Measurements from ENCODE around the gene GSTA1. TPM values are rescaled to one million over a fixed set of nuclear protein-coding genes. Genes with fewer than 3 reads are reported as not detected.
"Not testable (repeated sequence)": the region's sequence is repeated elsewhere in the genome, so short reads cannot be mapped to it uniquely, and the experiment has no call there.

Gene GSTA1
- total RNA-seq, 4 donors from 2014 or later: 0.44 to 16.1 (median 8.6) TPM; not detected in 1

DNA sequence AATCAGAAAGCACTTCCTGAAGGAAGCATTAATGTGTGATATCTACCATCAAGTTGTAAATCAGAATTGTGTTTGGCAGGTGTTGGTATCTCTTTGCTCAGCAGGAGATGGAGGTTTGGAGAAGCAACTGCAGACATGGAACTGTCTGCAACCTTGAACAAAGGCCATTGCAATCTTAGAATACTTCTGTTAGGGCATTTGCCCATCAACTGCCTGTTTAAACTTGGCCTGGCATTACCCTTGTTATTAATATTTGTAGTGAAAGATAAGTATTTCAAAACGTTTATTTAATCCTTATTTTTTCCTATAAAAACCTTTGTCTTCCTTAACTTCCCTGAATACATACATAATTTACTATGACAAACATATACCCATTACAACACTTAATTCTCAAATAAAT lies 22.9 kb upstream of the GSTA1 start:
- Histone ChIP-seq H3K4me3 (no peak overlapping the region), H3K9me3 (peaks cover 0 to 5% (median 0%) of the 10 kb centered on the region in 3 donors), H3K27ac (no peak overlapping the region), H3K4me1 (no peaks in the 10 kb centered on the region), H3K36me3 (no peaks in the 10 kb centered on the region), H3K27me3 (no peaks in the 10 kb centered on the region)
- intact Hi-C loops (cut with DNase I): no loop called here
- 12 to 20% methylated on average over 1 of the region's 1 CpG for WGBS, 2 donors
- TF ChIP-seq POLR2A (IDR thresholded peaks at IDR 0.05) (no peak), CTCF (IDR thresholded peaks at IDR 0.05) (no peak)
- no peak for DNase-seq

DNA sequence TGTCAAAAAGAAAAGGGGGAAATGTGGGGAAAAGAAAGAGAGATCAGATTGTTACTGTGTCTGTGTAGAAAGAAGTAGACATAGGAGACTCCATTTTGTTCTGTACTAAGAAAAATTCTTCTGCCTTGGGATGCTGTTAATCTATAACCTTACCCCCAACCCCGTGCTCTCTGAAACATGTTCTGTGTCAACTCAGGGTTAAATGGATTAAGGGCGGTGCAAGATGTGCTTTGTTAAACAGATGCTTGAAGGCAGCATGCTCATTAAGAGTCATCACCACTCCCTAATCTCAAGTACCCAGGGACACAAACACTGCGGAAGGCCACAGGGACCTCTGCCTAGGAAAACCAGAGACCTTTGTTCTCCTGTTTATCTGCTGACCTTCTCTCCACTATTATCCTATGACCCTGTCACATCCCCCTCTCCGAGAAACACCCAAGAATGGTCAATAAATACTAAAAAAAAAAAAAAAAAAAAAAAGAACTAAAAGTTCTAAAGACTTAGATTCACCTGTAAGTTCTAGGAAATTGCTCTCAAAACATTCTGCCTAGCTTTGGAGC lies 22.4 kb upstream of the GSTA1 start:
- H3K4me1 ChIP-seq; H3K27ac ChIP-seq; H3K4me3 ChIP-seq; H3K9me3 ChIP-seq; H3K36me3 ChIP-seq; H3K27me3 ChIP-seq; DNase-seq; intact Hi-C loops (cut with DNase I): not testable (repeated sequence)
- 33 to 58% methylated on average over 1 to 4 of the region's 4 CpGs for WGBS, 2 donors

DNA sequence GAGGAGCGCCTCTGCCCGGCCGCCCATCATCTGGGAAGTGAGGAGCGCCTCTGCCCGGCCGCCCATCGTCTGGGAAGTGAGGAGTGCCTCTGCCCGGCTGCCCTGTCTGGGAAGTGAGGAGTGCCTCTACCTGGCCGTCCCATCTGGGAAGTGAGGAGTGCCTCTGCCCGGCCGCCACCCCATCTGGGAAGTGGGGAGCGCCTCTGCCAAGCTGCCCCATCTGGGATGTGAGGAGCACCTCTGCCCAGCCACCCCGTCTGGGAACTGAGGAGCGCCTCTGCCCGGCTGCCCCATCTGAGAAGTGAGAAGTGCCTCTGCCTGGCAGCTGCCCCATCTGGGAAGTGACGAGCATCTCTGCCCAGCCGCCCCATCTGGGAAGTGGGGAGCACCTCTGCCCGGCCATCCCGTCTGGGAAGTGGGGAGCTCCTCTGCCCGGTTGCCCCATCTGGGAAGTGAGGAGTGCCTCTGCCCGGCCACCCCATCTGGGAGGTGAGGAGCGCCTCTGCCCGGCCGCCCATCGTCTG lies 21.7 kb upstream of the GSTA1 start:
- H3K27me3 ChIP-seq; H3K4me1 ChIP-seq; intact Hi-C loops (cut with DNase I); H3K9me3 ChIP-seq; H3K36me3 ChIP-seq; H3K27ac ChIP-seq; DNase-seq; H3K4me3 ChIP-seq: not testable (repeated sequence)
- 100% methylated on average over 1 of the region's 25 CpGs; no CpG with 5 or more reads in 1 of the 2 donors for WGBS, 2 donors

- Histone ChIP-seq H3K27me3 (no peaks in the 10 kb centered on the region), H3K36me3 (no peaks in the 10 kb centered on the region), H3K4me1 (no peaks in the 10 kb centered on the region), H3K9me3 (peaks cover 0 to 5% (median 0%) of the 10 kb centered on the region in 3 donors), H3K4me3 (no peak overlapping the region), H3K27ac (no peak overlapping the region)
- DNase-seq: no peak
- intact Hi-C loops (cut with DNase I): no loop called here
- TF ChIP-seq POLR2A (IDR thresholded peaks at IDR 0.05): no peak
- TF ChIP-seq CTCF (IDR thresholded peaks at IDR 0.05): no peak
- whole genome bisulfite sequencing, 2 donors: no CpG with 5 or more reads among the region's 1 CpG
Observed at GRCh38 chr6:52821842-52822241, 18.2 kb upstream of the GSTA1 start.

- H3K27ac ChIP-seq: no peak overlapping the region
- peaks cover 0 to 5% (median 0%) of the 10 kb centered on the region in 3 donors for H3K9me3 ChIP-seq
- no peaks in the 10 kb centered on the region for H3K36me3 ChIP-seq
- peaks cover 0 to 5% (median 0%) of the 10 kb centered on the region in 3 donors for H3K4me1 ChIP-seq
- H3K27me3 ChIP-seq: no peaks in the 10 kb centered on the region
- no peak for DNase-seq
- 59 to 61% methylated on average over 2 of the region's 2 CpGs for WGBS, 2 donors
- TF ChIP-seq POLR2A (IDR thresholded peaks at IDR 0.05): no peak
- intact Hi-C loops (cut with DNase I): no loop called here
- H3K4me3 ChIP-seq: no peak overlapping the region
Observed at GRCh38 chr6:52820198-52820597, 16.6 kb upstream of the GSTA1 start.

DNA sequence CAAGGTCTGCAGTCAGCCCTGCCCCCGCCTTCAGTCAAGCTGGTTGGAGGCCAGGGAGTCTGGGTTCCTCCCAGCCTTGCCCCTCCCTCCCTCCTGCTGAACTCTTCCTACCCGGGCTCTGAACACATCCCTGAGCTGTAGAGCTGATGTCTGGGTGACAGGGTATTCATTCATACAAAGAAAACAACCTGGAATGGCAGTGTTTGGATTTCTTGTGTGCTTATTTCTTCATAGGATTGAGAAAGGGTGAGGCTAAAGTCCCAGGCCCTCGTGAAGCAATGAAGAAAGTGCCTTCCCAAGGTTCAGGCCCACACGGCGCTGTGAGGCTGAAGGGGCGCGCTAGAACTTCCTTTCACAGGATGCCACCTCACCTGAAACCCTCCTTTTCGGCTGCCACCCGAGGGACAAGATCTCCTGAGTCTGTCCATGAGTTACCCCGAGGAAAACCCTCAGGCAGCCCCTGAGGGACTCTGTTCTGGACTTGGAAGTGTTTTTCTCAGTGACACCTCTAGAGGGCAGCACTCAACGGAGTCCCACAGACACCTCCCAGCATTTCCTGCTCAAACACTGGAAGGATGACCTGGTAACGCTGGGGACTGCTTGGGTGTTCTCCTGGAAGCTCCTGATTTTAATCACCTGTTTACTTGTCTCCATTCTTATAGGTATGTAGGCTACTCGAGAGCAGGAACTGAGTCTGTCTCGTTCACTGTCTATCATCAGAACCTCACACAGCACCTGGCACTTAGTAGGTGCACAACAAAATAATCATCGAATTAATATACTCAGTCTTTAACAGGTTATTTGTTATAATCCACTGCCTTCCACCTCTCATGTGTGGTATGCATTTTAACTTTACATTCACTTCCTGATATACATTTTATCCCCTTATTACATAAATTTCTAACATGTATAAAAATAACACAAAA lies 11.8 kb upstream of the GSTA1 start:
- intact Hi-C loops (cut with DNase I): loop anchor here (10.0 kb wide), 1 partner anchor 239 kb away; no protein-coding TSS in a partner anchor
- H3K27ac ChIP-seq: no peak overlapping the region
- H3K36me3 ChIP-seq: no peaks in the 10 kb centered on the region
- no peak overlapping the region for H3K4me3 ChIP-seq
- DNase-seq: no peak
- H3K27me3 ChIP-seq: no peaks in the 10 kb centered on the region
- H3K9me3 ChIP-seq: no peaks in the 10 kb centered on the region
- WGBS, 2 donors: 21 to 36% methylated on average over 9 to 15 of the region's 15 CpGs
- peaks cover 0 to 7% (median 0%) of the 10 kb centered on the region in 3 donors for H3K4me1 ChIP-seq
- peak in 5 of 6 experiments; percentile 56 to 69 (median 60) for TF ChIP-seq CTCF (IDR thresholded peaks at IDR 0.05)
- TF ChIP-seq POLR2A (IDR thresholded peaks at IDR 0.05): no peak

- not testable (repeated sequence) for H3K27me3 ChIP-seq
- intact Hi-C loops (cut with DNase I): loop anchor here (10.0 kb wide), 1 partner anchor 240 kb away; no protein-coding TSS in a partner anchor
Observed at GRCh38 chr6:52814545-52814944, 10.9 kb upstream of the GSTA1 start.

DNA sequence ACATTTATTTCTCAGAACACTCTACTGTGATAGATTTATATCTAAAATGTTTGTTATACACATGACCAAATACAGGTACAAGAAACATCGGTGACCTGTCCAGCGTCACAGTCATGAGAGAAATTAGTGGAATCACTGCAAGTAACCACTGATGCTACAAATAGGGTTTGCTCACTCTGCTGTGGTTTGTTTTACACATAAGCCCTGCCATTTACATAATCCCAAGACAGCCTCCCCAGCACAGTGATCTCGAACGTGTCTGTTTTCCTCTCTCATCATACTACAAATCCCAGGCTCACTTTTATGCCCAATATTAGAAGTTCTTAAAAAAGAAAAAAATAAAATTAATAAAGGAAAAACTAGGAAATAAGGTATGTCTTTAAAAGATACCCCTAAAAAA lies 6.2 kb upstream of the GSTA1 start:
- WGBS, 2 donors: 75 to 83% methylated on average over 4 of the region's 4 CpGs
- H3K9me3 ChIP-seq, H3K36me3 ChIP-seq, H3K4me1 ChIP-seq, DNase-seq, H3K27ac ChIP-seq, H3K4me3 ChIP-seq, H3K27me3 ChIP-seq: not testable (repeated sequence)
- intact Hi-C loops (cut with DNase I): loop anchor here (10.0 kb wide), 1 partner anchor 245 kb away; no protein-coding TSS in a partner anchor

More at GRCh38 chr6:52814545-52814944, 10.9 kb upstream of the GSTA1 start:
- H3K4me3 ChIP-seq, H3K4me1 ChIP-seq, H3K27ac ChIP-seq, DNase-seq, H3K36me3 ChIP-seq, H3K9me3 ChIP-seq: not testable (repeated sequence)
- 57 to 66% methylated on average over 3 of the region's 3 CpGs for WGBS, 2 donors
